GM12892 (cell line): ENCODE data around the gene DNM1L.

Experiments used
- POLR2A ChIP-seq: IDR thresholded peaks from 2 replicates; pipeline ENCODE4 v1.6.1; 2011; ENCODE audit warnings: low read depth, low read length, control low read depth
- POLR2AphosphoS5 ChIP-seq: IDR thresholded peaks from 2 replicates; pipeline ENCODE4 v1.6.1; 2011; ENCODE audit warnings: low read depth, low read length, control low read depth
- TAF1 ChIP-seq: IDR thresholded peaks from 2 replicates; pipeline ENCODE4 v1.6.1; 2011; ENCODE audit warnings: low read depth, mild to moderate bottlenecking, control low read depth, low read length, borderline replicate concordance

- TF ChIP-seq POLR2A = no peak
- no peak for TF ChIP-seq POLR2AphosphoS5
- TF ChIP-seq TAF1 = no peak
Observed at GRCh38 chr12:32757157-32757556, 78.1 kb downstream of the DNM1L start.
